ENCODE data around the gene QRICH1. TPM values are rescaled to one million over a fixed set of nuclear protein-coding genes. Genes with fewer than 3 reads are reported as not detected.

Gene QRICH1
- total RNA-seq, 1 experiment from 2014 or later = 123 TPM

DNA sequence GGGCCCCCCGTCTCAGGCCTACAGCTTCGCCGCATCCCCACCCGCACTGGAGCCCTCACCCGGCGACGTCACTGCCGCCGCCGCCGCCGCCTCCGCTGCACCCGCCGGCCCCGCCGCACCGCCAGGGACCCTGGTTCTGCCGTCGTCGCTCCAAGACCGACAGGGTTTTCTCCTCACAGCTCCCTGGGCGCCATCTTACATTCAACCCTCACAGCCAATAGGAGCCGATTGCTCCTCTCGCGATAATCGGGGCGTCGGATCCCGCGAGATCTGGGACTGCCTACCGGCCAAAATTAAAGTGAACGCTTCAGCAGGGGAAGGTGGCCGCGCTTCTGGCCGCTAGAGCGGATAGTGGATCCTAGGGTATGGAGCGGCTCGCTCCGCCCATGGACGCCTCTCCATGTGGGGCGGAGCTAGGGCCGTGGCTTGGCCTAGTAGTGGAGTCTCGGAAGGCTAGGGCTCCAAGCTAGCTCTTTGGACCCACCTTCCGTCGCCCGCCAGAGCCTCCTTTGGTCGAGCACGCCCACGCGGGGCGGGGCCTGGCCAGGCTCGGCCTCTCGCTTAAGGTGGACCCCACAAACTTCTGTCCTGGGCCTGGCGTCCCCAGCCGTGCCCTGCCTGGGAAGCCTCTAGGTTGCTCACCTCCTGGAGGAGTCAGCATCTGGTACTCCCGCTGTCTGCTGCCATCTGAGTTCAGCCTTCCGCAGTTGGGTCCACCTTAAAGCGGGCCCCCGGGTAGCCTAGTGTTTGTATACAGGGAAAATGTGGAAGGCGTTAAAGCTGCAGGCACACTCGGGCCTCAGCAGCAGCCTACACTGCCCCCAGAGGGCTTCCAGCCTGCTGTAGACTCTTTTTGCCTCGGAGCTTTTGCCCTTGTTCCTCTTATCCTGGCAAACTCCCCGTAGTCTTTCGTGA, at the start of gene QRICH1 (continued):
- TF ChIP-seq, protein P1, sequence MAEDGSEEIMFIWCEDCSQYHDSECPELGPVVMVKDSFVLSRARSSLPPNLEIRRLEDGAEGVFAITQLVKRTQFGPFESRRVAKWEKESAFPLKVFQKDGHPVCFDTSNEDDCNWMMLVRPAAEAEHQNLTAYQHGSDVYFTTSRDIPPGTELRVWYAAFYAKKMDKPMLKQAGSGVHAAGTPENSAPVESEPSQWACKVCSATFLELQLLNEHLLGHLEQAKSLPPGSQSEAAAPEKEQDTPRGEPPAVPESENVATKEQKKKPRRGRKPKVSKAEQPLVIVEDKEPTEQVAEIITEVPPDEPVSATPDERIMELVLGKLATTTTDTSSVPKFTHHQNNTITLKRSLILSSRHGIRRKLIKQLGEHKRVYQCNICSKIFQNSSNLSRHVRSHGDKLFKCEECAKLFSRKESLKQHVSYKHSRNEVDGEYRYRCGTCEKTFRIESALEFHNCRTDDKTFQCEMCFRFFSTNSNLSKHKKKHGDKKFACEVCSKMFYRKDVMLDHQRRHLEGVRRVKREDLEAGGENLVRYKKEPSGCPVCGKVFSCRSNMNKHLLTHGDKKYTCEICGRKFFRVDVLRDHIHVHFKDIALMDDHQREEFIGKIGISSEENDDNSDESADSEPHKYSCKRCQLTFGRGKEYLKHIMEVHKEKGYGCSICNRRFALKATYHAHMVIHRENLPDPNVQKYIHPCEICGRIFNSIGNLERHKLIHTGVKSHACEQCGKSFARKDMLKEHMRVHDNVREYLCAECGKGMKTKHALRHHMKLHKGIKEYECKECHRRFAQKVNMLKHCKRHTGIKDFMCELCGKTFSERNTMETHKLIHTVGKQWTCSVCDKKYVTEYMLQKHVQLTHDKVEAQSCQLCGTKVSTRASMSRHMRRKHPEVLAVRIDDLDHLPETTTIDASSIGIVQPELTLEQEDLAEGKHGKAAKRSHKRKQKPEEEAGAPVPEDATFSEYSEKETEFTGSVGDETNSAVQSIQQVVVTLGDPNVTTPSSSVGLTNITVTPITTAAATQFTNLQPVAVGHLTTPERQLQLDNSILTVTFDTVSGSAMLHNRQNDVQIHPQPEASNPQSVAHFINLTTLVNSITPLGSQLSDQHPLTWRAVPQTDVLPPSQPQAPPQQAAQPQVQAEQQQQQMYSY (CRISPR knock-in tag; IDR thresholded peaks at IDR 0.05) = peak; percentile 65; the same call in 1 of the 2 replicates
- no peak for TF ChIP-seq ZNF263 (CRISPR knock-in tag; IDR thresholded peaks at IDR 0.05; ENCODE audit: low read depth)
- no peak for TF ChIP-seq SOX15 (CRISPR knock-in tag; IDR thresholded peaks at IDR 0.05)
- peak; percentile 66 for TF ChIP-seq SP1 (CRISPR knock-in tag; conservative IDR thresholded peaks at IDR 0.05)
- peak; percentile 94 for TF ChIP-seq NFYB (CRISPR knock-in tag; conservative IDR thresholded peaks at IDR 0.05; ENCODE audit: low read depth)
- peak; percentile 94 for TF ChIP-seq ZNF232 (CRISPR knock-in tag; IDR thresholded peaks at IDR 0.05)
- peak; percentile 51; the same call in 1 of the 2 replicates for TF ChIP-seq TEAD4 (CRISPR knock-in tag; IDR thresholded peaks at IDR 0.05)
- no peak for TF ChIP-seq ZNF396 (CRISPR knock-in tag; IDR thresholded peaks at IDR 0.05; ENCODE audit: borderline replicate concordance)
- peak; percentile 33; the same call in 1 of the 2 replicates for TF ChIP-seq GABPB1 (CRISPR knock-in tag; IDR thresholded peaks at IDR 0.05)
- no peak for TF ChIP-seq ZNF317 (CRISPR knock-in tag; IDR thresholded peaks at IDR 0.05; ENCODE audit: borderline replicate concordance, low read depth)
- TF ChIP-seq, protein P2, sequence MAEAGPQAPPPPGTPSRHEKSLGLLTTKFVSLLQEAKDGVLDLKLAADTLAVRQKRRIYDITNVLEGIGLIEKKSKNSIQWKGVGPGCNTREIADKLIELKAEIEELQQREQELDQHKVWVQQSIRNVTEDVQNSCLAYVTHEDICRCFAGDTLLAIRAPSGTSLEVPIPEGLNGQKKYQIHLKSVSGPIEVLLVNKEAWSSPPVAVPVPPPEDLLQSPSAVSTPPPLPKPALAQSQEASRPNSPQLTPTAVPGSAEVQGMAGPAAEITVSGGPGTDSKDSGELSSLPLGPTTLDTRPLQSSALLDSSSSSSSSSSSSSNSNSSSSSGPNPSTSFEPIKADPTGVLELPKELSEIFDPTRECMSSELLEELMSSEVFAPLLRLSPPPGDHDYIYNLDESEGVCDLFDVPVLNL (CRISPR knock-in tag; IDR thresholded peaks at IDR 0.05; ENCODE audit: borderline replicate concordance, low read depth) = peak; percentile 62; the same call in 1 of the 2 replicates
- TF ChIP-seq ESRRA (CRISPR knock-in tag; IDR thresholded peaks at IDR 0.05; ENCODE audit: borderline replicate concordance) = no peak
- TF ChIP-seq ZNF423 (CRISPR knock-in tag; IDR thresholded peaks at IDR 0.05) = no peak

DNA sequence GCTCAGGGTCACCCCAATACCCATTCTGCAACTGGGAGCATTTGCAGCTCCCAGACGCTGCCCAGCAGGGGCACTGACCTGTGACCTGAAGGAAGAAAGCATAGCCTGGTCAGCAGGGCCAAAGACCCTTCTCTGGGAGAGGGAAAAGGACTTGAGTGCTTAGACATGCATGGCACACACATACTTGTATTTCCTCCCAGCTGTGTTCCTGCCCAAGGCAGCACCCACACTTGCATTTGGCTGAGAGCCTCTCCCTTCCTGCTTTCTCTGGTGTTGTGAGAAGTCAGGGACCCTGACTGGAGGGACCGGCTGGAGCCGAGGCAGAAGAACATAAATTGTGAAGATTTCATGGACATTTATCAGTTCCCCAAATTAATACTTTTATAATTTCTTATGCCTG, 46.2 kb upstream of the QRICH1 start:
- Mint-ChIP-seq H3K9me3 (peaks cover 34% of the 10 kb centered on the region), H3K36me3 (peaks cover 22% of the 10 kb centered on the region), H3K4me3 (no peak overlapping the region), H3K27ac (no peak overlapping the region), H3K27me3 (ENCODE audit: low read depth) (peaks cover 51% of the 10 kb centered on the region), H3K4me1 (no peaks in the 10 kb centered on the region)
- ChIA-PET CTCF (no interaction called here), POLR2A (no interaction called here)
- no peak for ATAC-seq
- no peak for DNase-seq (ENCODE audit: low spot score)
- TF ChIP-seq, protein P3, sequence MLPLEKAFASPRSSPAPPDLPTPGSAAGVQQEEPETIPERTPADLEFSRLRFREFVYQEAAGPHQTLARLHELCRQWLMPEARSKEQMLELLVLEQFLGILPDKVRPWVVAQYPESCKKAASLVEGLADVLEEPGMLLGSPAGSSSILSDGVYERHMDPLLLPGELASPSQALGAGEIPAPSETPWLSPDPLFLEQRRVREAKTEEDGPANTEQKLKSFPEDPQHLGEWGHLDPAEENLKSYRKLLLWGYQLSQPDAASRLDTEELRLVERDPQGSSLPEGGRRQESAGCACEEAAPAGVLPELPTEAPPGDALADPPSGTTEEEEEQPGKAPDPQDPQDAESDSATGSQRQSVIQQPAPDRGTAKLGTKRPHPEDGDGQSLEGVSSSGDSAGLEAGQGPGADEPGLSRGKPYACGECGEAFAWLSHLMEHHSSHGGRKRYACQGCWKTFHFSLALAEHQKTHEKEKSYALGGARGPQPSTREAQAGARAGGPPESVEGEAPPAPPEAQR (CRISPR knock-in tag; IDR thresholded peaks at IDR 0.05) = no peak
- TF ChIP-seq ESRRA (CRISPR knock-in tag; IDR thresholded peaks at IDR 0.05; ENCODE audit: borderline replicate concordance) = no peak
- TF ChIP-seq, protein P4, sequence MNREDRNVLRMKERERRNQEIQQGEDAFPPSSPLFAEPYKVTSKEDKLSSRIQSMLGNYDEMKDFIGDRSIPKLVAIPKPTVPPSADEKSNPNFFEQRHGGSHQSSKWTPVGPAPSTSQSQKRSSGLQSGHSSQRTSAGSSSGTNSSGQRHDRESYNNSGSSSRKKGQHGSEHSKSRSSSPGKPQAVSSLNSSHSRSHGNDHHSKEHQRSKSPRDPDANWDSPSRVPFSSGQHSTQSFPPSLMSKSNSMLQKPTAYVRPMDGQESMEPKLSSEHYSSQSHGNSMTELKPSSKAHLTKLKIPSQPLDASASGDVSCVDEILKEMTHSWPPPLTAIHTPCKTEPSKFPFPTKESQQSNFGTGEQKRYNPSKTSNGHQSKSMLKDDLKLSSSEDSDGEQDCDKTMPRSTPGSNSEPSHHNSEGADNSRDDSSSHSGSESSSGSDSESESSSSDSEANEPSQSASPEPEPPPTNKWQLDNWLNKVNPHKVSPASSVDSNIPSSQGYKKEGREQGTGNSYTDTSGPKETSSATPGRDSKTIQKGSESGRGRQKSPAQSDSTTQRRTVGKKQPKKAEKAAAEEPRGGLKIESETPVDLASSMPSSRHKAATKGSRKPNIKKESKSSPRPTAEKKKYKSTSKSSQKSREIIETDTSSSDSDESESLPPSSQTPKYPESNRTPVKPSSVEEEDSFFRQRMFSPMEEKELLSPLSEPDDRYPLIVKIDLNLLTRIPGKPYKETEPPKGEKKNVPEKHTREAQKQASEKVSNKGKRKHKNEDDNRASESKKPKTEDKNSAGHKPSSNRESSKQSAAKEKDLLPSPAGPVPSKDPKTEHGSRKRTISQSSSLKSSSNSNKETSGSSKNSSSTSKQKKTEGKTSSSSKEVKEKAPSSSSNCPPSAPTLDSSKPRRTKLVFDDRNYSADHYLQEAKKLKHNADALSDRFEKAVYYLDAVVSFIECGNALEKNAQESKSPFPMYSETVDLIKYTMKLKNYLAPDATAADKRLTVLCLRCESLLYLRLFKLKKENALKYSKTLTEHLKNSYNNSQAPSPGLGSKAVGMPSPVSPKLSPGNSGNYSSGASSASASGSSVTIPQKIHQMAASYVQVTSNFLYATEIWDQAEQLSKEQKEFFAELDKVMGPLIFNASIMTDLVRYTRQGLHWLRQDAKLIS (CRISPR knock-in tag; IDR thresholded peaks at IDR 0.05; ENCODE audit: borderline replicate concordance) = no peak
- TF ChIP-seq, protein P5, sequence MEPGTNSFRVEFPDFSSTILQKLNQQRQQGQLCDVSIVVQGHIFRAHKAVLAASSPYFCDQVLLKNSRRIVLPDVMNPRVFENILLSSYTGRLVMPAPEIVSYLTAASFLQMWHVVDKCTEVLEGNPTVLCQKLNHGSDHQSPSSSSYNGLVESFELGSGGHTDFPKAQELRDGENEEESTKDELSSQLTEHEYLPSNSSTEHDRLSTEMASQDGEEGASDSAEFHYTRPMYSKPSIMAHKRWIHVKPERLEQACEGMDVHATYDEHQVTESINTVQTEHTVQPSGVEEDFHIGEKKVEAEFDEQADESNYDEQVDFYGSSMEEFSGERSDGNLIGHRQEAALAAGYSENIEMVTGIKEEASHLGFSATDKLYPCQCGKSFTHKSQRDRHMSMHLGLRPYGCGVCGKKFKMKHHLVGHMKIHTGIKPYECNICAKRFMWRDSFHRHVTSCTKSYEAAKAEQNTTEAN (CRISPR knock-in tag; IDR thresholded peaks at IDR 0.05) = no peak
- TF ChIP-seq ZNF416 (CRISPR knock-in tag; IDR thresholded peaks at IDR 0.05) = no peak
- TF ChIP-seq, protein P6, sequence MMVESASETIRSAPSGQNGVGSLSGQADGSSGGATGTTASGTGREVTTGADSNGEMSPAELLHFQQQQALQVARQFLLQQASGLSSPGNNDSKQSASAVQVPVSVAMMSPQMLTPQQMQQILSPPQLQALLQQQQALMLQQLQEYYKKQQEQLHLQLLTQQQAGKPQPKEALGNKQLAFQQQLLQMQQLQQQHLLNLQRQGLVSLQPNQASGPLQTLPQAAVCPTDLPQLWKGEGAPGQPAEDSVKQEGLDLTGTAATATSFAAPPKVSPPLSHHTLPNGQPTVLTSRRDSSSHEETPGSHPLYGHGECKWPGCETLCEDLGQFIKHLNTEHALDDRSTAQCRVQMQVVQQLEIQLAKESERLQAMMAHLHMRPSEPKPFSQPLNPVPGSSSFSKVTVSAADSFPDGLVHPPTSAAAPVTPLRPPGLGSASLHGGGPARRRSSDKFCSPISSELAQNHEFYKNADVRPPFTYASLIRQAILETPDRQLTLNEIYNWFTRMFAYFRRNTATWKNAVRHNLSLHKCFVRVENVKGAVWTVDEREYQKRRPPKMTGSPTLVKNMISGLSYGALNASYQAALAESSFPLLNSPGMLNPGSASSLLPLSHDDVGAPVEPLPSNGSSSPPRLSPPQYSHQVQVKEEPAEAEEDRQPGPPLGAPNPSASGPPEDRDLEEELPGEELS (CRISPR knock-in tag; IDR thresholded peaks at IDR 0.05) = no peak
- TF ChIP-seq ZNF263 (CRISPR knock-in tag; IDR thresholded peaks at IDR 0.05; ENCODE audit: low read depth) = no peak
- TF ChIP-seq SOX15 (CRISPR knock-in tag; IDR thresholded peaks at IDR 0.05) = no peak
- TF ChIP-seq RORB (CRISPR knock-in tag; IDR thresholded peaks at IDR 0.05) = no peak
- no peak for TF ChIP-seq TEAD4 (CRISPR knock-in tag; IDR thresholded peaks at IDR 0.05)
- TF ChIP-seq SMAD4 (CRISPR knock-in tag; IDR thresholded peaks at IDR 0.05) = no peak
- TF ChIP-seq, protein P7, sequence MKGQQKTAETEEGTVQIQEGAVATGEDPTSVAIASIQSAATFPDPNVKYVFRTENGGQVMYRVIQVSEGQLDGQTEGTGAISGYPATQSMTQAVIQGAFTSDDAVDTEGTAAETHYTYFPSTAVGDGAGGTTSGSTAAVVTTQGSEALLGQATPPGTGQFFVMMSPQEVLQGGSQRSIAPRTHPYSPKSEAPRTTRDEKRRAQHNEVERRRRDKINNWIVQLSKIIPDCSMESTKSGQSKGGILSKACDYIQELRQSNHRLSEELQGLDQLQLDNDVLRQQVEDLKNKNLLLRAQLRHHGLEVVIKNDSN (CRISPR knock-in tag; IDR thresholded peaks at IDR 0.05) = no peak

All from WTC11 (cell line).